Measurements from ENCODE around the gene NOSIP.

DNA sequence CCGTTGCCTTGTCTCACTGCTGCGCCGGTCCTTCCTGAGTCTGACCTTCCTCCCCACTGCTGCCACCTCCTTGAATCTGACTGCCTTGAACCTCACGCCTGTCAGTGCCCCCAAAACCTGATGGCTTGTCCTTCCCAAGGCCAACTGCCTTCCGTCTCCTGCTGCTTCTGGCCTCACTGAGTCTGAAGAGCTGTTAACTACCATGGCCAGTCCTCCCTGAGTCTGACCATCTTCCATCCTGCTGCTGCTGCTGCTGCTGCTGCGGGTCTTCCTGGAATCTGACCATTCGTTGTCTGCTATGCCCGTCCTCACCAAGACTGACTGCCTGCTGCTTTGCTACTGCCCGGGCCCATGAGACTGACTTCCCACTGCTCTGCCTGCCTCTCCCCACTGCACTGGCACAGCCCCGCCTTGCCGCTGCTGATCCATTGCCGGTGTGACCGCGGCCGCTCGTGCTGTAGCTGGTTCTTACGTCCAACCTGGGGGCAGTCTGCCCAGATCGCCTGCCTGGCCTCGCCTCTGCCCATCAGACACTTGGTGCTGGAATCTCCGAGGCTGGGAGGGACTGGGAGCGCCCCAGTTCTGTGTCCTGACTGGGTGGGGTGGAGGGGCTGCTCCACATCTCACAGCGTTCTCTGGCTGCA, 55.4 kb downstream of the NOSIP start:
- TF ChIP-seq POLR2A (IDR thresholded peaks at IDR 0.05) (no peak), CTCF (IDR thresholded peaks at IDR 0.05) (no peak), EP300 (IDR thresholded peaks at IDR 0.05) (no peak)
